Activated T-cell treated with anti-CD3 and anti-CD28 coated beads, Interleukin-2, amount 50 U/mL, for 1 hour (primary cell): Measurements from ENCODE around the gene SGF29.
"Not testable (repeated sequence)": the region's sequence is repeated elsewhere in the genome, so short reads cannot be mapped to it uniquely, and the experiment has no call there.

Experiments
- DNase-seq: peaks from one replicate; pipeline ENCODE4 v3.0.0-alpha.2; 2020

SGF29 gene

GRCh38 chr16:28553776-28554633 lies at the start of gene SGF29:
Gene SGF29, plus strand, starts transcription at chr16:28553920. Its CDS starts 27,150 bp downstream, at chr16:28581070.
- DNase-seq: peak; percentile 92

GRCh38 chr16:28504707-28505404 lies 48.9 kb upstream of the SGF29 start:
- DNase-seq: no peak

- no peak for DNase-seq
Measured at GRCh38 chr16:28505489-28506137, 48.1 kb upstream of the SGF29 start.

- DNase-seq: no peak
Measured at GRCh38 chr16:28511031-28511430, 42.7 kb upstream of the SGF29 start.

GRCh38 chr16:28511801-28512789 lies 41.6 kb upstream of the SGF29 start:
- no peak for DNase-seq

DNA sequence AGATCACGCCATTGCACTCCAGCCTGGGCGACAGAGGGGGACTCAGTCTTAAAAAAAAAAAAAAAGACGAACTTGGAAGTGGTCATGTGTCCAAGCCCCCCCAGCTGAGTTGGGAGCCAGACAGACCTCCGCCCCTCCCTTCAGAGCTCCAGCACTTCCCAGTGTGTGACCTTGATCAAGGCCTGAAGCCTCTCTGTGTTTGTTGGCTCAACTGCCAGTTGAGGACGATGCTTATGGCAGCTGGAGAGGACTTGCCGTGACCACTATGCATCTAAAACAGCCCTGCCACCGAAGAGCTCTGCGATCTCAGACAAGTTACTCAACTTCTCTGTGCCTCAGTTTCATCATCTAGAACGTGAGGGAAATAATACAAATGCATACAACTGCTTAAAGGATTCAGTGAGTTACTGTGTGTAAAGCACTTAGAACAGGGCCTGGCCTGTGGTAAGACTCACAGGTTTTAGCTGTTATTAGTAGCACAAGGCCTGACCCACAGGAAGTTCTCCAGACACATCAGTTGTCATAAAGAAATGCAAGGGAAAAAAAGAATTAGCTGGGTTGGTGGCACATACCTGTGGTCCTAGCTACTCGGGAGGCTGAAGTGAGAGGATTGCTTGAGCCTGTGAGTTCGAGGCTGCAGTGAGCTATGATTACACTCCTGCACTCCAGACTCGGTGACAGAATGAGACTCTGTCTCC lies 40.1 kb upstream of the SGF29 start:
- no peak for DNase-seq

DNA sequence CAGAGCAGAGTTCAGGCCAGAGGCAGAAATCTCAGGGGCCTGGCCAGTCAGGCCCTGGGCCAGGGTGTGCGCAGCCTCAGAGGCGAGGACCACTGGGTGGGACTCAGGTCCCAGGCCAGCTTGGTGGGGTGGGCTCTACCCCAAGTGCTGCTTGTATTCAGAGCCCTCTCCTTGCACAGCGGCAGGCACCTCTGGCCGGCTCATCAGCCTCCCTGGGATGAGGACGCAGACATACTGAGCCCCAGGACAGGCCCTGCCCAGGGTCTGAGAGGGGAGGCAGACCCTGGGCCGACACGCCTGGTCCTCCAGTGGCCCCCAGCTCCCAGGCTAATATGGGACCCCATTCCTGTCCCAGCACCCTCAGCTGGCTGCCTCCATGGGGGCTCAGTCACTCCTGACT lies 39.5 kb upstream of the SGF29 start:
- no peak for DNase-seq

DNA sequence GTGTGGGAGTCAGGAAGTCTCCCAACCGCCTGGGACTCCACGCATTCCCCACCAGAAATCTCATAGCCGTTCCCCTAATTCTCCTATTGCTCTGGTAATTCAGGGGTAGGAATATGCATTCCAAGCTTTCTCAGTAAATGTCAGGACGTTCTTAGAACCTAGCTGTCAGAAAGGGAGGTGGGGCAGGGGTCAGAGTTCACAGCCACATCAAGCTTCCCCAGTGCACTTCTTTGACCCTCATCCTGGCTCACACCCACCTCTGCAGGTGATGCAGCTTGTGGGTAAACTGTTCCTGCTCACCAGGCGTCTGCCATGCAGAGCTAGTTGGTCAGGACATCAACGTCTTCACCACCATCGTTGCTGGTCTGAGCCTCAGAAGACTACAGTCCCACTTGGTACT lies 33.0 kb upstream of the SGF29 start:
- no peak for DNase-seq

DNA sequence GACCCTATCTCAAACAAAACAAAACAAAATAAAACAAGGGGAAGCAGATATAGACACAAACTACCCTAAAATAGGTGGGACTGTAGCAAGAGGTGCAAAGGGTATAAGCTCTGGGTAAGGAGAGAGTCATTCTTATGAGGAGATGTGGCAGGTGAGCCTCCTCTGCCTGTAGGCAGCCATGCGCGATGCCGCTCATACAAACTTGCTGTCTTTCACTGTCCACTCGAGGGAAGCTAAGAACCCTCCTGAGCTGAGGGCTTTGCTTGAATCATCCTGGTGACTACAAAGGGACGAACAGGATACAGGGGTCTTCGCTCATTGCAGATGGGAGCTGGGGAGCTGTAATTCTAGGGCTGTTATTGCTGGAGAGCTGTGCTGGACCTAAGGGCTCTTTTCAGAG lies 32.3 kb upstream of the SGF29 start:
- DNase-seq: no peak

- DNase-seq: no peak
Measured at GRCh38 chr16:28522792-28523191, 30.9 kb upstream of the SGF29 start.

DNA sequence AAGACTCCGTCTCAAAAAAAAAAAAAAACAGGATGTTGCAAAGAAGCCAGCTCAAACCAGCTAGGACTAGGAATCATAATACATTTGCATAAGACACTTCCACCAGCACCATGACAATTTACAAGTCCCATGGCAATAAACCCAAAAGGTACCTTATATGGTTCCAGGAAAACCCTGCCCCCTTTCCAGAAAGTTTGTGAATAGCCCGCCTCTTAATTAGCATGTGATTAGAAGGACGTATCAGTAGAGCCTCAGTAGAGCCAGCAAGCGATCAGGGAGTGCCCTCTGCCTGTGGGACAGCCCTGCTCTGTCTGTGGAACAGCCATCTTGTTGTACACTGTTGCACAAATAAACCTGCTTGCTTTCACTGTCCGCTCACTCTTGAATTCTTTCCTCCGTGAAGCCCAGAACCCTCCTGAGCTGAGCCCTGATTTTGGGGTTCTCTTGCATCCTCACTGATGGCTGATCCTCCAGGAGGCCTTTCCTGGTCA lies 29.0 kb upstream of the SGF29 start:
- DNase-seq: no peak

DNA sequence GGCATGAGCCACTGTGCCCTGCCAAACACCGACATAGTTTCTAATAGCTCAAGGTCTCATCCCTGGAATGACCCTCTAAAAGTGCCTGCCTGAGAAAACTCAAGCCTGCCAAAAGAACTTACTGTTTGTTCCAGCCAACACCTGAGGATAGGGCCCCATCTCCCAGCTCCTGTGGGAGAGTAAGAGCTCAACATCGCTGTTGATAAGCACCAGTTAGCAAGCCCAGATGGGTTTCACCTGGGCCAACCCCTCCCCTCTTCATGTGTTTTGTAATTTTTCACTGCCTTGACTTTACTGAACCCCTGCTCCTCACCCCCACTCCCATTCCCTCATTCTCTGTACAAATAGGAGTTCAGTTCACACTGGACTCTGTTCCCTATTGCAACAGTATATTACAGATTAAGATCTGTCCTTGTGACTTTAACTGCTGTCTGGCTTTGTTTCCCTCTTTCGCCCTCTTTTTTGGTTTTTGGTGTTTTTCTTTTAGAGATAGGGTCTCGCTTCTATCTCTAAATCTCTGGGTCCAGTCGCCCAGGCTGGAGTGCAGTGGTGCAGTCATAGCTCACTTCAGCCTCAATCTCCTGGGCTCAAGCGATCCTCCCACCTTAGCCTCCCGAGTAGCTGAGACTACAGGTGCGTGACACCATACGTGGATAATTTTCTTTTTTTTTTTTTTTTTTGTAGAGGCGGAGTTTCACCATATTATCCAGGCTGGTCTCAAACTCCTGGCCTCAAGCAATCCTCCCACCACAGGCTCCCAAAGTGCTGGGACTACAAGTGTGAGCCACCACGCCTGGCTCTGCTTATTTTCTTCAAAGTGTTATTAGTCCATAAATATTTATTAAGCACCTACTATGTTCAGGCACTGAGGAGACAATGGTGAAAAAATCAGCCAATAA lies 27.3 kb upstream of the SGF29 start:
- no peak for DNase-seq

DNA sequence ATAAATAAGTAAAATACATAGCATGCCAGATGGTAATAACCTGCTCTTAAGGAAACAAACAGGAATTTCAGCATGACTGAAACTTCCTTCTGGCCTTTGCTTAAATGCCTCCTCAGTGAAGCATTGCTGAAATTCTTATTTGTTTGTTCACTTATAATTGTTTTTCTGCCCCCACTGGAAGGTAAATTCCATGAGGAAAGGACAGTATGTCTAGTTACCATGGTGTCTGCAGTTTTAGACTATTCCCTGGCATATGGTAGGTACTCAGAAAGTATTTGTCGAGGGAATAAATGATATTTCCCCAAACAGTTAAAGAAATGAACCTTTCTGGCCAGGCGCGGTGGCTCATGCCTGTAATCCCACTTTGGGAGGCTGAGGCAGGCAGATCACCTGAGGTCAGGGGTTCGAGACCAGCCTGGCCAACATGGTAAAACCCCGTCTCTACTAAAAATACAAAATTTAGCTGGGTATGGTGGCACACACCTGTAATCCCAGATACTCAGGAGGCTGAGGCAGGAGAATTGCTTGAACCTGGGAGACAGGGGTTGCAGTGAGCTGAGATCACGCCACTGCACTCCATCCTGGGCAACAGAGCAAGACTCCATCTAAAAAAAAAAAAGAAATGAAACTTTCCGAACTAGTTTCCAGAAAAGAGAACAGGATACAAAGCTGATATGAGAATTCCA lies 26.5 kb upstream of the SGF29 start:
- DNase-seq: not testable (repeated sequence)

- no peak for DNase-seq
Measured at GRCh38 chr16:28527985-28528384, 25.7 kb upstream of the SGF29 start.

- no peak for DNase-seq
Measured at GRCh38 chr16:28528463-28528867, 25.3 kb upstream of the SGF29 start.

- DNase-seq: no peak
Measured at GRCh38 chr16:28529124-28529523, 24.6 kb upstream of the SGF29 start.

DNA sequence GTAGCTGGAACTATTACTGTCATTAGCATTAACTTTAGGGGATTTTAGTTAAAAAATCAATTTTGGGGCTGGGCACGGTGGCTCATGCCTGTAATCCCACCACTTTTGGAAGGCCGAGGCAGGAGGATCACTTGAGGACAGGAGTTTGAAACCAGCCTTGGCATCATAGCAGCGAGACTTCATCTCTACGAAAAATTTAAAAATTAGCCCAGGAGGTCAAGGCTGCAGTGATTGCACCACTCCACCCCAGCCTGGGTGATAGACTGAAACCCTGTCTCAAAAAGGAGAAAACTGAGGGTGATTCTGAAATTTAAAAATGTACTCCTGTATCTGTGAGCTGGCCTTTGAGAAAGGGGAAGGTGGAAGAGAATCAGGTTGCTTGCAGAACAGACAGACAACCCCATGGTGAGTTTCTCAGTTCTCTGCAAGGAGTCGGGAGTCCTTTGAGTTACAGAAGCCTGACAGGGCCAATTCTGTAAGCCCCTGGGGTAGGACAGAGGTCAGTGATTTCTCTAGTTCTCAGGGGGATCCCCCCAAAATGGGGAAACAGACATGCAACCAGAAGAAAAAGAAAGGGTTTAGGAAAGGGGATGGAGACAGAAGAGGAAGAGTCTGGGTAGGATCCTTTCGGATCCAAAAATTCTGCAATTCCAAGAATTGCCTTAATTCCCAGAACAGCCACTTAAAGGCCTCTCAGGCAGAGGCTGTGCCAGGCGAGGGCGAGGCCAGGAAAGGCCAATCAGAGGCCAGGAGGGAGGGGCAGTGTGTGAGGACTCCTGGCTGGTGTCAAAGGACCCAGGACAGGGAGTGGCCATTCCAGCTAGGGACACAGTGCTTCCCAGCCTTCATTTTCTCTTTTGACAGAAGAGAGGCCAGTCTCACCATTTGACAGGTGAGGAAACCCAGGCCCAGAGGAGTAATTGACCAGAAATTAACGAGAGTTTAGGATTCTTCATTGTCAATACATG lies 21.7 kb upstream of the SGF29 start:
- no peak for DNase-seq

- DNase-seq: no peak
Measured at GRCh38 chr16:28532940-28533647, 20.6 kb upstream of the SGF29 start.
